ENCODE measurements around the gene VAV1. TPM values are rescaled to one million over a fixed set of nuclear protein-coding genes. Genes with fewer than 3 reads are reported as not detected.

VAV1 gene, protein sequence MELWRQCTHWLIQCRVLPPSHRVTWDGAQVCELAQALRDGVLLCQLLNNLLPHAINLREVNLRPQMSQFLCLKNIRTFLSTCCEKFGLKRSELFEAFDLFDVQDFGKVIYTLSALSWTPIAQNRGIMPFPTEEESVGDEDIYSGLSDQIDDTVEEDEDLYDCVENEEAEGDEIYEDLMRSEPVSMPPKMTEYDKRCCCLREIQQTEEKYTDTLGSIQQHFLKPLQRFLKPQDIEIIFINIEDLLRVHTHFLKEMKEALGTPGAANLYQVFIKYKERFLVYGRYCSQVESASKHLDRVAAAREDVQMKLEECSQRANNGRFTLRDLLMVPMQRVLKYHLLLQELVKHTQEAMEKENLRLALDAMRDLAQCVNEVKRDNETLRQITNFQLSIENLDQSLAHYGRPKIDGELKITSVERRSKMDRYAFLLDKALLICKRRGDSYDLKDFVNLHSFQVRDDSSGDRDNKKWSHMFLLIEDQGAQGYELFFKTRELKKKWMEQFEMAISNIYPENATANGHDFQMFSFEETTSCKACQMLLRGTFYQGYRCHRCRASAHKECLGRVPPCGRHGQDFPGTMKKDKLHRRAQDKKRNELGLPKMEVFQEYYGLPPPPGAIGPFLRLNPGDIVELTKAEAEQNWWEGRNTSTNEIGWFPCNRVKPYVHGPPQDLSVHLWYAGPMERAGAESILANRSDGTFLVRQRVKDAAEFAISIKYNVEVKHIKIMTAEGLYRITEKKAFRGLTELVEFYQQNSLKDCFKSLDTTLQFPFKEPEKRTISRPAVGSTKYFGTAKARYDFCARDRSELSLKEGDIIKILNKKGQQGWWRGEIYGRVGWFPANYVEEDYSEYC
- under 0.01 TPM in 1 of 2 replicates, not detected in the other for total RNA-seq

DNA sequence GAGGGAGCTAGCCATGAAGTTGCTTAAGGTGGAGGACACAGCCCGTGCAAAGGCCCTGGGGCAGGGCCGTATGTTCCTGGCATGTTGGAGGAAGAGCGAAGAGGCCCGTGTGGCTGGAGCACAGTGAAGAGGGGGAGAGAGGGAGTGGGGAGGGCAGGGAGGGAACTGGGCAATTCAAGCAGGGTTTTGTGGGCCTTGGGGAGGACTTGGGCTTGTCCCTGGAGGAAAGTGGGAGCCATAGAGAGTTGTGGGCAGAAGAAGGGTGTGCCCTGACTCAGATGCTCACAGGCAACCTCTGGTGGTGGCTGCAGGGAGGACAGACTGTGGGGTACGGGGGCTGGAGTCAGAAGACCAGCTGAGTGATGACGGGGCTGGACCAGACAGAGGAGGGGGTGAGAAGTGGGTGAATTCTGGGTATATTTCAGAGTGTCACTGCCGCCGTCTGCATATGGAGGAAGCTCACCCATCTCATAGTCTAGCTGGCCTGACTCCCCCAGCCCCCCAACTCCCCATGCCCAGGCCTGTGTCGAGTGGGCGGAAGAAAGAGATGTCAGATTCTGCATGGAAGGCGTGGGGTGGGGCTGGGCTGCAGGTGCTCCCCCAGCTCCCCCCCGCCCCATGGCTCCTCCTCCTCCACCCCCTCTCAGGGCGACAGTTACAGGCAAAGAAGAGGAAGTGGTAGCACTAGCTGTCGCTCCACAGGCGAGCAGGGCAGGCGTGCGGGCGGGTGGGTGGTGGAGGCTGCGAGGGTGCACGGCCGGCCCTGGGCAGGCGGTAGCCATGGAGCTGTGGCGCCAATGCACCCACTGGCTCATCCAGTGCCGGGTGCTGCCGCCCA lies at the start of gene VAV1:
Gene VAV1, plus strand, starts transcription at position 681 of the 838 bp plus-strand sequence. Its CDS starts 100 bp downstream, at position 781.

DNA sequence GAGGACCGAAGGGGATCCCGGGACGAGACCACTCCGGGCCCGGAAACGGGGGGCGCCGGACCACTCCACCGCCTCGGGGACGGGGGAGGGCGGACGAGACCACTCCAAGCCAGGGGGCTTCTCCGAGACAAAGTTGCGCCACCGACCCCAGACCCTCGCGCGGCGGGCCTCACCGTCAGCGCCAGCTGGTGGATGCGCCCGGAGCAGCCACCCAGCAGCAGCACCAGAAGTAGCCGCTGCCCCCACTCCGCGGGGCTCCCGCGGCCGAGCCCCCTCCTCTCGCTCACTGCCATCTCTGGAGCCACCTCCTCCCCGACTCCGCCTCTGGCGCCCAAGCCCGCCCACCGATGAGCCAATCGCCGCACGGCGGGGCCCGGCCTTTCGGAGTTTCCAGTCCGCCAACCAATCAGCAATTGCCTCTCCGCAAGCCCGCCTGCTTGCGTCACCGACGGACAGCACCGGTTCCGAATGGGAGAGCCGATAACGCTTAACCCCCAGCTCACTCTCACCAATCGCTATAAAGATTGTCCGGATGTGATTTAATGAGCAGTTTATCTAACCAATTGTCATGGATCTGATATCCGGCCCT lies 35.1 kb upstream of the VAV1 start, which contains the start of gene GPR108:
Gene GPR108, minus strand, starts transcription at position 297 of the 589 bp plus-strand sequence. Its CDS starts 4 bp downstream, at position 293.

DNA sequence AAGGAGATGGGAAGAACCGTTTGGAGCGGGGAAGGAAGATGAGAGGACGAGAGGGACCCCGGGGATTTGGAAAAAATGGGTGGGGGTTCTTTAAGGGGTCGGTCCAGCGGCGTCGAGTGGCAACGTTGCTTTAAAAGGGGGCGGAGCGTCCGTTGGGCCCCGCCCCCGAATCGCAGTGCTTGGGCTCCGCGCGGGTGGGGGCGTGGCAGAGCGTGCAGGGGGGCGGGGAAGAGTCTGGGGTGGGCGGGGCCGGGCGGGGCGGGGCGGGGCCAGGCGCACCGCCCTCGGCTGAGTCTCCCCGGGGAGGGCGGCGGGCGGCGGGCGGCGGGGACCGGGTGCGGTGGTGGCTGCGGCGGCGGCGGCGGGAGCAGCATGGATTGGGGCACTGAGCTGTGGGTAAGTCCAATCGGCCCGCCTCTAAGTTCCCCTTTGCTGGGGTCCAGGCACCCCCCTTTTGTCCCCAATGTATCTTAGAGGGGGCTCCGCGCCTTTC lies 33.1 kb upstream of the VAV1 start, which contains the start of gene TRIP10:
Gene TRIP10, plus strand, starts transcription at position 291 of the 493 bp plus-strand sequence. Its CDS starts 82 bp downstream, at position 373.

DNA sequence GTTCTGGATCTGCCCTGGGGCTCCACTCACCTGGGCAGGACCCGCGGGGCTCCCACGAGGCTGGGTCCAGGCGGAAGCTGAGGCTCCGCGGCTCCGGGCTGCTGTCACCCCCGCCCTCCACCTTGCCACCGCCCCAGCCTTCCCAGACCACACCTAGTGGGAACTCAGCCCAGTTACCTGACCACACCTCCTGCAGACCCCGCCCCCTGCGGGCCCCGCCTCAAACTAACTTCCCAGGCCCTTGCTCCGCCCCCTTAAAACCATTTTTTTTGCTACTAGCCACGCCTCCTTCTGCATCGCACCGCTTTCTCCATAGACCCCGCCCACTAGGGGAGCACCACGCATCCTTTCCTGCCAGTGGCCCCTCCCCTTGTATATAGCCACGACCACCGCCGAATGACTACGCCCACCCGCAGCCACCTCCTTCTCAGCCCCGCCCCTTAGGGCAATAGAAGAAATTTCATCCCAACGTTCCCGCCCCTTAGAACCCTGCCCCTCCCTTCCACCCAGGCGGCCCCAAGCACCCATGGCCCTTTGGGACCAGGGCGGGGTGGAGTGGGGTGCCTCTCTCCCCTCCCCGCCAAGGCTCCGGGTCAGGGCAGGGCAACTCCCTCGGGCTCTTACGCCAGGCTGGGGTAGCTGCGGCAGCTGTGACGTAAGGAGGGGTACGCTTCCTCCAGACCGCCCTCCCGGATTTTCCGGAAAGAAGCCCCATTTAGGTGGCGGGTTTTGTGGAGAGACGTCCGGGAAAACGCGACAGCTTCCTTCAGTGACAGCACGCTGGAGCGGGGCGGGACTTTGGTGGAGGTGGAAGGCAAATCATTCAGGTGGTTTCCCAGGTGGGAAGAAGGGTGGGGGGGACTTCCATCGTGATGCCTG lies 4.9 kb upstream of the VAV1 start, which contains the start of gene SH2D3A:
Gene SH2D3A, minus strand, starts transcription at position 79 of the 879 bp plus-strand sequence. CDS start 3,687 bp downstream, outside the sequence.

DNA sequence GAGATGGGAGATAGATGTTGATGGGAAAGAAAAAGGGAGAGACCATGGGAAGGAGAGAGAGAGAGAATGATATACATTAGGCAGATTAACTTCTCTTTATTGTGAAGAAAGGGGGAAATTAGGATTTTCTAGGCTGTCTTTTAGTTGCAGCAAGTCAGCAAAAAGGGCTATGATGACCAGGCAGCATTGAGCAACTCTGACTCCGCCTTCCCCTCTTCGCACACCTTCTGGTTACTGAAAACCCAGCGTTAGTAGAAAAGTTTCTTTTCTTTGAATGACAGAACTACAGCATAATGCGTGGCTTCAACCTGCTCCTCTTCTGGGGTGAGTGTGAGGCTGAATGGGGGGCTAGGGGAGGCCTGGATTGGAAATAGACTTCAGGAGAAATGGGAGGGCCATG lies 114.8 kb downstream of the VAV1 start, which contains the start of gene ADGRE1:
Gene ADGRE1, plus strand, starts transcription at position 264 of the 400 bp plus-strand sequence. Its CDS starts 30 bp downstream, at position 294.

Other genes with a start within 250 kb of the VAV1 start
- gene TNFSF9, start 241.7 kb upstream of the VAV1 start, total RNA-seq: 0.09 and 0.63 TPM in 2 replicates
- gene CD70, start 181.6 kb upstream of the VAV1 start, total RNA-seq: 0.09 and 0.32 TPM in 2 replicates
- gene TNFSF14, start 102.5 kb upstream of the VAV1 start, total RNA-seq: under 0.01 TPM in 1 of 2 replicates, not detected in the other
- gene C3, start 52.1 kb upstream of the VAV1 start, total RNA-seq: 10.6 and 15.7 TPM in 2 replicates
- 50.0 and 82.5 TPM in 2 replicates for gene GPR108, start 35.1 kb upstream of the VAV1 start, total RNA-seq
- gene TRIP10, start 33.0 kb upstream of the VAV1 start, total RNA-seq: 35.8 and 41.5 TPM in 2 replicates
- under 0.01 TPM in 1 of 2 replicates, not detected in the other for gene SH2D3A, start 5.3 kb upstream of the VAV1 start, total RNA-seq
- gene ADGRE1, start 114.9 kb downstream of the VAV1 start, total RNA-seq: not detected in 2 replicates
- gene MBD3L2B, start 248.7 kb downstream of the VAV1 start, total RNA-seq: not detected in 2 replicates